HCT116 (cell line): ENCODE measurements around the gene ARHGAP8. TPM values are rescaled to one million over a fixed set of nuclear protein-coding genes. Genes with fewer than 3 reads are reported as not detected.

Source experiments
- ATAC-seq: fragments of 200-7000 bp; cut with Tn5 transposase; 2 replicates; pipeline ENCODE4 v1.9.1; 2020; ENCODE audit warnings: mild to moderate bottlenecking, moderate library complexity
- BruUV-seq: library from RNA; stranded (reverse); fragments of 400-500 nt; replicated peaks from 2 replicates; lab custom pipeline; 2021; lab: Mats Ljungman, UMichigan
- CTCF ChIA-PET: fragments of 300-600 bp; sonication (Branson Sonifier 250); formaldehyde crosslinking; loops from one replicate; lab custom pipeline; 2021; ENCODE audit warnings: antibody characterized with exemption; lab: Charles Lee
- POLR2A ChIA-PET: fragments of 300-600, 350-600 bp; sonication (Branson Sonifier 250); formaldehyde crosslinking; loops from one replicate; lab custom pipeline; 2021; ENCODE audit warnings: antibody characterized with exemption; lab: Charles Lee
- RAD21 ChIA-PET, 2 experiments: fragments of 300-600 bp; sonication (Branson Sonifier 250); formaldehyde crosslinking; loops; one replicate each; lab custom pipeline; 2023; ENCODE audit warnings: low total read pairs in 2 of 2; ENCODE audit not compliant: uncharacterized antibody in 2 of 2, unreplicated experiment in 2 of 2, low non-redundant PET in 1 of 2; lab: Charles Lee
- DNase-seq: peaks from one replicate; pipeline ENCODE4 v3.0.0-alpha.2; 2010; ENCODE audit warnings: low read depth, low spot score
- H2AFZ ChIP-seq: fragments of 200-600 bp; shearing (Covaris generic), sonication (generic); 2 replicates; pipeline ENCODE4 v1.6.1; 2017; ENCODE audit warnings: low read depth, mixed run types, mixed read lengths, antibody characterized with exemption, low read length; ENCODE audit not compliant: poor library complexity, severe bottlenecking
- H3K27ac ChIP-seq: 2 replicates; pipeline ENCODE4 v1.5.1; 2012; ENCODE audit warnings: low read depth, low read length
- H3K27me3 ChIP-seq: fragments of 200-600 bp; sonication (generic); 2 replicates; pipeline ENCODE4 v1.6.1; 2016; ENCODE audit warnings: mixed run types, low read length, mixed read lengths; ENCODE audit not compliant: insufficient read depth
- H3K36me3 ChIP-seq, 2 experiments: fragments of 200-500 bp in 1 of 2; fragments of 200-600 bp in 1 of 2; sonication (Bioruptor generic) in 1 of 2; sonication (generic) in 1 of 2; 2 replicates each; pipeline versions ENCODE4 v1.5.1 to v1.6.1; 2014 to 2016; ENCODE audit warnings: low read length in 2 of 2, inconsistent platforms in 1 of 2, mixed read lengths in 1 of 2, mixed run types in 1 of 2; ENCODE audit not compliant: insufficient read depth in 2 of 2, control insufficient read depth in 1 of 2
- H3K4me1 ChIP-seq, 2 experiments: fragments of 200-600 bp in 1 of 2; sonication (generic) in 1 of 2; 2 replicates each; pipeline versions ENCODE4 v1.5.1 to v1.6.1; 2012 to 2017; ENCODE audit warnings: low read length in 2 of 2, inconsistent platforms in 1 of 2, mild to moderate bottlenecking in 1 of 2, mixed read lengths in 1 of 2, mixed run types in 1 of 2, moderate library complexity in 1 of 2; ENCODE audit not compliant: insufficient read depth in 2 of 2, control insufficient read depth in 1 of 2
- H3K4me2 ChIP-seq: fragments of 200-600 bp; sonication (generic); 2 replicates; pipeline ENCODE4 v1.6.1; 2017; ENCODE audit warnings: mixed run types, low read length, mixed read lengths
- H3K4me3 ChIP-seq, 2 experiments: fragments of 200-600 bp in 1 of 2; sonication (generic) in 1 of 2; replicated peaks in 1 of 2; 2 replicates each; pipeline ENCODE4 v1.5.1; 2011 to 2016; ENCODE audit warnings: low read length in 2 of 2, control low read depth in 1 of 2, low read depth in 1 of 2, mild to moderate bottlenecking in 1 of 2, mixed read lengths in 1 of 2, mixed run types in 1 of 2
- H3K79me2 ChIP-seq: fragments of 200-600 bp; sonication (generic); 2 replicates; pipeline ENCODE4 v1.6.1; 2017; ENCODE audit warnings: mild to moderate bottlenecking, mixed run types, low read length, moderate library complexity, mixed read lengths; ENCODE audit not compliant: insufficient read depth
- H3K9ac ChIP-seq: fragments of 200-600 bp; sonication (generic); 2 replicates; pipeline ENCODE4 v1.6.1; 2016; ENCODE audit warnings: low read length, mixed read lengths
- H3K9me2 ChIP-seq: fragments of 200-600 bp; sonication (generic), shearing (Covaris generic); 2 replicates; pipeline ENCODE4 v1.6.1; 2017; ENCODE audit warnings: mixed run types, mild to moderate bottlenecking, moderate library complexity; ENCODE audit not compliant: insufficient read depth
- H3K9me3 ChIP-seq, 2 experiments: fragments of 200-500 bp in 1 of 2; fragments of 200-600 bp in 1 of 2; sonication (Bioruptor generic) in 1 of 2; sonication (generic) in 1 of 2; 2 replicates each; pipeline ENCODE4 v1.6.1; 2014 to 2017; ENCODE audit warnings: low read length in 2 of 2, mixed read lengths in 2 of 2, inconsistent platforms in 1 of 2, low read depth in 1 of 2, mild to moderate bottlenecking in 1 of 2, mixed run types in 1 of 2, moderate library complexity in 1 of 2; ENCODE audit not compliant: control insufficient read depth in 1 of 2, insufficient read depth in 1 of 2
- H4K20me1 ChIP-seq: fragments of 200-600 bp; sonication (generic), shearing (Covaris generic); 2 replicates; pipeline ENCODE4 v1.6.1; 2017; ENCODE audit warnings: mixed run types, mild to moderate bottlenecking, moderate library complexity; ENCODE audit not compliant: insufficient read depth
- ELF1 ChIP-seq: IDR thresholded peaks from 2 replicates; pipeline ENCODE4 v1.6.1; 2012; ENCODE audit warnings: low read depth, borderline replicate concordance
- EZH2 ChIP-seq: fragments of 200-600 bp; sonication (generic); IDR thresholded peaks from 2 replicates; pipeline ENCODE4 v1.6.1; 2017; ENCODE audit warnings: antibody characterized with exemption, mixed run types
- POLR2A ChIP-seq: IDR thresholded peaks from 2 replicates; pipeline ENCODE4 v1.7.0; 2011; ENCODE audit warnings: borderline replicate concordance; ENCODE audit not compliant: insufficient read depth, insufficient read length; ENCODE audit errors: extremely low read depth
- RAD21 ChIP-seq: IDR thresholded peaks from 2 replicates; pipeline ENCODE4 v1.6.1; 2012; ENCODE audit warnings: low read depth, mild to moderate bottlenecking
- SIN3A ChIP-seq: IDR thresholded peaks from 2 replicates; pipeline ENCODE4 v1.6.1; 2012; ENCODE audit warnings: low read depth
- SRF ChIP-seq: IDR thresholded peaks from 2 replicates; pipeline ENCODE4 v1.6.1; 2012; ENCODE audit warnings: low read depth
- ZNF274 ChIP-seq: fragments of 200-500 bp; sonication (Bioruptor generic); IDR thresholded peaks from 2 replicates; pipeline ENCODE4 v1.6.1; 2014; ENCODE audit warnings: mild to moderate bottlenecking, low read depth, low read length, inconsistent platforms
- intact Hi-C: fragments of 100-400 bp; cut with micrococcal nuclease; formaldehyde crosslinking; loops from 2 replicates; pipeline ENCODE4 v1.10.0; 2022
- total RNA-seq: library from RNA; stranded (reverse); gene quantifications from one replicate; pipeline ENCODE4 v1.2.1, GENCODE V29; 2021; ENCODE audit not compliant: unreplicated experiment
- TF ChIP-seq, protein P1 (sequence below): IDR thresholded peaks from 2 replicates; pipeline ENCODE4 v1.6.1; 2011; ENCODE audit warnings: mild to moderate bottlenecking, low read length, moderate library complexity; ENCODE audit not compliant: insufficient replicate concordance; ENCODE audit errors: extremely low read depth
- TF ChIP-seq, protein P2 (sequence below), 3 experiments: fragments of 200-600 bp in 1 of 3; sonication (generic) in 1 of 3; IDR thresholded peaks in 2 of 3; conservative IDR thresholded peaks in 1 of 3; 2 replicates each; pipeline ENCODE4 v1.5.1; 2012 to 2017; ENCODE audit warnings: low read depth in 2 of 3, low read length in 2 of 3, antibody characterized with exemption in 1 of 3, borderline replicate concordance in 1 of 3, control low read depth in 1 of 3, mild to moderate bottlenecking in 1 of 3, mixed read lengths in 1 of 3, mixed run types in 1 of 3, moderate library complexity in 1 of 3; ENCODE audit not compliant: insufficient read depth in 1 of 3
- TF ChIP-seq, protein P3 (sequence below): IDR thresholded peaks from 2 replicates; pipeline ENCODE4 v1.6.1; 2012

ARHGAP8 gene
- total RNA-seq, 1 experiment from 2014 or later: 67.5 TPM

DNA sequence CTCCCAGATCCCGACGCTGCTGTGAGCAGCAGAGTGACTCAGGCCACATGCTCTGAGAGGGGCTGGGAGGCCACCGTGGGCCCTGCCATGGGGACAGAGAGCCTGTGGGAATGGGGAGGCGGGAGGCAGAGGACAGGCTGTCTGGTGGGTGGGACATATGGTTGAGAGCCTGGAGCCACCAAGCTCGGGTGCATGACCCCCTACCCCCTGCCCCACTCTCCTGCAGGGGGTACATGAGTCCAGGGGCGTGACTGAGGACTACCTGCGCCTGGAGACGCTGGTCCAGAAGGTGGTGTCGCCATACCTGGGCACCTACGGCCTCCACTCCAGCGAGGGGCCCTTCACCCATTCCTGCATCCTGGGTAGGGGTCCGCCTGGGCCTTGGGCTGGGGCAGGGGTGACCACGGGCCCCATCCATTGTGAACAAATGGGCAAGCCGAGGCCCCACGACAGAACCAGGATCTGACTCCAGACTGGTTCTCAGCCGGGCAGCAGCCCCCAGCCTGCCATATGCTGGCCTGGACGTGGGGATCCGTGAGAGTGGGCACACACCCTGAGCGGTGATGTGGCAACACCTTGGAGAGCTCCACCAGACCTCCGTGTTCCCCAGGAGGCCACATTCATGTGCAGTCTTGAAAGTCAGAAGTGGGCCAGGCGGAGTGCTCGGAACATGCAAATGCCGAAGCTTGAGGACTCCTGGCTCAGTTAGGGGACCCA lies 17.4 kb upstream of the ARHGAP8 start:
- no TSS peak for BruUV-seq
- no peaks in the 10 kb centered on the region for H3K9me3 ChIP-seq
- TF ChIP-seq ZNF274 (no peak), SRF (no peak), SIN3A (no peak)
- no peaks in the 10 kb centered on the region; a peak in 1 of 4 replicates for H3K36me3 ChIP-seq
- no peak for ATAC-seq
- POLR2A ChIA-PET: no interaction called here
- H3K4me3 ChIP-seq: no peak overlapping the region
- no peak for DNase-seq
- no peaks in the 10 kb centered on the region for H3K27me3 ChIP-seq
- intact Hi-C loops: no loop called here
- CTCF ChIA-PET: interaction anchor here (1.1 to 1.4 kb wide), 2 partner anchors 39 to 50 kb away, joined by 4 to 9 read pairs; no protein-coding TSS in a partner anchor
- no peaks in the 10 kb centered on the region for H4K20me1 ChIP-seq
- no peak overlapping the region for H3K4me2 ChIP-seq
- H3K4me1 ChIP-seq: peaks cover 18 to 31% of the 10 kb centered on the region in 2 experiments
- H3K9me2 ChIP-seq: no peaks in the 10 kb centered on the region
- no peak overlapping the region for H3K9ac ChIP-seq
- no peaks in the 10 kb centered on the region for H3K79me2 ChIP-seq
- no peak overlapping the region for H2AFZ ChIP-seq
- RAD21 ChIA-PET: no interaction called here
- H3K27ac ChIP-seq: no peak overlapping the region

DNA sequence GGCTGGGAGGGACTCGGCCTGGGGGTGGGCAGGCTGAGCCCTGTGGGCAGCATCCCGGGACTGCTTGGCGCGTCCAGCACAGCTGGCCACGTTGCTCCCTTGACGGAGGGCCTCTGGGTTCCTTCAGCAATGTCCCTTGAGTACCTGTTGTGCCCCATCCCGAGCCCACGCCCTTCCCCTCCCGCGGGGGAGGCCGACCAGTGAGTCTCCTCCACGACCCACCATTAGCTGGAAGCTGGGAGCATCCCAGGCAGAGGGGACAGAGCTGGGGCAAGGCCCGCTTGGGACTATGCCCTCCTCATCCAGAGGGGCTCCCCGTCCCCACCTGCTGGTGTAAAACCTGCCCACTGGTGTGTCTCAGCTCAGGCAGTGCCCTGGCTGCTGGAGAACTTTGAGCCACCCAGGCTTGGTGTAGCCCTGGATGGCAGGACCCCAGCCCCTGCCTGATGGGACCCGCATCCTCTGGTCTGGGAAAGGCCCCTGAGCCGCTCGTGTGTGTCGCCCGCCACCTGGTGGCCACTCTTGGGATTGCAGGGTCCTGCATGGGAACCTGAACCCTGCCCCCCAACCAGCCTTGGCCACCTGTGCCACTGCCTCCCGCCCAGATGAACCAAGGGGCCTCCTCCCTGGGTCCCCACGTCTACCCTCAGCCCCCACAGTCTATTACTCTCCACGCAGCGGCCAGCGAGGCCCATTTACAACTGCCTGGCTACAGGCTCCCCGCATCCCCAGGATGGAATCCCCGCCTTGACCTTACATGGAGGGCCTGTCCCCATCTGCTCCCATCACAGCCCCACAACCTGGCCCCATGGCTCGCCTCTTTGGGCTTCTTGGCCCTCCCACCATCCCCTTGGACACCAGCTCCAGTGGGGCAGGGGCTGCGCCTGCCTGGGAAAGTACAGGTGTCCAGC lies 16.6 kb upstream of the ARHGAP8 start:
- no peaks in the 10 kb centered on the region; a peak in 1 of 4 replicates for H3K36me3 ChIP-seq
- CTCF ChIA-PET: interaction anchor here (1.0 to 1.4 kb wide), 3 partner anchors 40 to 51 kb away, joined by 3 to 9 read pairs (median 4); no protein-coding TSS in a partner anchor
- no TSS peak for BruUV-seq
- H3K27ac ChIP-seq: no peak overlapping the region
- no peaks in the 10 kb centered on the region for H3K9me3 ChIP-seq
- POLR2A ChIA-PET: no interaction called here
- no peak overlapping the region for H2AFZ ChIP-seq
- intact Hi-C loops: loop anchor here (1.0 kb wide), 1 partner anchor 38 kb away; no protein-coding TSS in a partner anchor
- H3K4me3 ChIP-seq: no peak overlapping the region
- TF ChIP-seq, protein P1, sequence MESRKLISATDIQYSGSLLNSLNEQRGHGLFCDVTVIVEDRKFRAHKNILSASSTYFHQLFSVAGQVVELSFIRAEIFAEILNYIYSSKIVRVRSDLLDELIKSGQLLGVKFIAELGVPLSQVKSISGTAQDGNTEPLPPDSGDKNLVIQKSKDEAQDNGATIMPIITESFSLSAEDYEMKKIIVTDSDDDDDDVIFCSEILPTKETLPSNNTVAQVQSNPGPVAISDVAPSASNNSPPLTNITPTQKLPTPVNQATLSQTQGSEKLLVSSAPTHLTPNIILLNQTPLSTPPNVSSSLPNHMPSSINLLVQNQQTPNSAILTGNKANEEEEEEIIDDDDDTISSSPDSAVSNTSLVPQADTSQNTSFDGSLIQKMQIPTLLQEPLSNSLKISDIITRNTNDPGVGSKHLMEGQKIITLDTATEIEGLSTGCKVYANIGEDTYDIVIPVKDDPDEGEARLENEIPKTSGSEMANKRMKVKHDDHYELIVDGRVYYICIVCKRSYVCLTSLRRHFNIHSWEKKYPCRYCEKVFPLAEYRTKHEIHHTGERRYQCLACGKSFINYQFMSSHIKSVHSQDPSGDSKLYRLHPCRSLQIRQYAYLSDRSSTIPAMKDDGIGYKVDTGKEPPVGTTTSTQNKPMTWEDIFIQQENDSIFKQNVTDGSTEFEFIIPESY: no peak
- TF ChIP-seq EZH2: no peak
- no peak for TF ChIP-seq POLR2A
- TF ChIP-seq, protein P2, sequence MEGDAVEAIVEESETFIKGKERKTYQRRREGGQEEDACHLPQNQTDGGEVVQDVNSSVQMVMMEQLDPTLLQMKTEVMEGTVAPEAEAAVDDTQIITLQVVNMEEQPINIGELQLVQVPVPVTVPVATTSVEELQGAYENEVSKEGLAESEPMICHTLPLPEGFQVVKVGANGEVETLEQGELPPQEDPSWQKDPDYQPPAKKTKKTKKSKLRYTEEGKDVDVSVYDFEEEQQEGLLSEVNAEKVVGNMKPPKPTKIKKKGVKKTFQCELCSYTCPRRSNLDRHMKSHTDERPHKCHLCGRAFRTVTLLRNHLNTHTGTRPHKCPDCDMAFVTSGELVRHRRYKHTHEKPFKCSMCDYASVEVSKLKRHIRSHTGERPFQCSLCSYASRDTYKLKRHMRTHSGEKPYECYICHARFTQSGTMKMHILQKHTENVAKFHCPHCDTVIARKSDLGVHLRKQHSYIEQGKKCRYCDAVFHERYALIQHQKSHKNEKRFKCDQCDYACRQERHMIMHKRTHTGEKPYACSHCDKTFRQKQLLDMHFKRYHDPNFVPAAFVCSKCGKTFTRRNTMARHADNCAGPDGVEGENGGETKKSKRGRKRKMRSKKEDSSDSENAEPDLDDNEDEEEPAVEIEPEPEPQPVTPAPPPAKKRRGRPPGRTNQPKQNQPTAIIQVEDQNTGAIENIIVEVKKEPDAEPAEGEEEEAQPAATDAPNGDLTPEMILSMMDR (IDR thresholded peaks at IDR 0.05 in 2 of 3, conservative IDR thresholded peaks at IDR 0.05 in 1 of 3; ENCODE audit: borderline replicate concordance in 1 of 3, insufficient read depth in 1 of 3, low read depth in 2 of 3, low read length in 2 of 3): peak; percentile 67 to 95 (median 76)
- TF ChIP-seq, protein P3, sequence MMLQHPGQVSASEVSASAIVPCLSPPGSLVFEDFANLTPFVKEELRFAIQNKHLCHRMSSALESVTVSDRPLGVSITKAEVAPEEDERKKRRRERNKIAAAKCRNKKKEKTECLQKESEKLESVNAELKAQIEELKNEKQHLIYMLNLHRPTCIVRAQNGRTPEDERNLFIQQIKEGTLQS: no peak
- no peak for TF ChIP-seq ELF1
- TF ChIP-seq RAD21: peak; percentile 84
- H3K9me2 ChIP-seq: no peaks in the 10 kb centered on the region
- RAD21 ChIA-PET: no interaction called here
- H3K27me3 ChIP-seq: no peaks in the 10 kb centered on the region
- peak; percentile 72 for ATAC-seq
- no peaks in the 10 kb centered on the region for H4K20me1 ChIP-seq
- no peaks in the 10 kb centered on the region for H3K79me2 ChIP-seq
- DNase-seq: no peak
- no peak overlapping the region for H3K9ac ChIP-seq
- no peak overlapping the region for H3K4me2 ChIP-seq
- H3K4me1 ChIP-seq: peaks cover 22 to 38% of the 10 kb centered on the region in 2 experiments
